H1 (cell line): Measurements from ENCODE around the gene MMD. TPM values are rescaled to one million over a fixed set of nuclear protein-coding genes. Genes with fewer than 3 reads are reported as not detected.

Source experiments
- CTCF ChIA-PET: fragments of 300-600 bp; sonication (Branson Sonifier 250); formaldehyde crosslinking; loops from one replicate; lab custom pipeline; 2021; ENCODE audit not compliant: partially characterized antibody; lab: Charles Lee
- POLR2A ChIA-PET: fragments of 300-600 bp; sonication (Branson Sonifier 250); formaldehyde crosslinking; loops from one replicate; lab custom pipeline; 2021; ENCODE audit warnings: inconsistent platforms; ENCODE audit not compliant: partially characterized antibody; lab: Charles Lee
- DNase-seq, 2 experiments: peaks; one replicate each; pipeline versions ENCODE4 v3.0.0 to v3.0.0-alpha.2; 2010 to 2022; ENCODE audit warnings: low spot score in 2 of 2, low read depth in 1 of 2, mixed read lengths in 1 of 2
- FAIRE-seq: peaks from 2 replicates; lab custom pipeline; 2011; peaks lifted over from hg19 to GRCh38; lab: Jason Lieb, UNC
- H2AFZ ChIP-seq: 2 replicates; pipeline ENCODE4 v1.8.1; 2012; ENCODE audit warnings: low read length, inconsistent platforms
- H2AK5ac ChIP-seq: 2 replicates; pipeline ENCODE4 v1.6.1; 2013; ENCODE audit warnings: low read depth, low read length
- H2BK120ac ChIP-seq: replicated peaks from 2 replicates; pipeline ENCODE3; 2013; ENCODE audit warnings: low read depth, low read length, inconsistent platforms
- H2BK12ac ChIP-seq: 2 replicates; pipeline ENCODE4 v1.6.1; 2013; ENCODE audit warnings: low read depth, low read length
- H2BK15ac ChIP-seq: 2 replicates; pipeline ENCODE4 v1.6.1; 2013; ENCODE audit warnings: low read length
- H2BK20ac ChIP-seq: 2 replicates; pipeline ENCODE4 v1.6.1; 2013; ENCODE audit warnings: low read length
- H2BK5ac ChIP-seq: 2 replicates; pipeline ENCODE4 v1.6.1; 2013; ENCODE audit warnings: low read depth, low read length
- H3K14ac ChIP-seq: 2 replicates; pipeline ENCODE4 v1.6.1; 2013; ENCODE audit warnings: inconsistent platforms; ENCODE audit not compliant: insufficient read length
- H3K18ac ChIP-seq: 2 replicates; pipeline ENCODE4 v1.6.1; 2013; ENCODE audit warnings: low read length; ENCODE audit errors: extremely low read depth
- H3K23ac ChIP-seq: 2 replicates; pipeline ENCODE4 v1.6.1; 2013; ENCODE audit warnings: inconsistent platforms; ENCODE audit not compliant: insufficient read length
- H3K23me2 ChIP-seq: 2 replicates; pipeline ENCODE4 v1.6.1; 2013; ENCODE audit warnings: low read depth, low read length
- H3K27ac ChIP-seq: 2 replicates; pipeline ENCODE4 v1.6.1; 2011; ENCODE audit warnings: low read depth, low read length, inconsistent platforms
- H3K27me3 ChIP-seq, 4 experiments: replicated peaks in 1 of 4; 1 replicate in 1 of 4; 2 replicates in 3 of 4; pipeline versions ENCODE4 v1.6.1 to v1.8.1; 2011 to 2013; ENCODE audit warnings: low read length in 3 of 4, mild to moderate bottlenecking in 3 of 4, inconsistent platforms in 2 of 4, mixed read lengths in 2 of 4, moderate library complexity in 1 of 4; ENCODE audit not compliant: control insufficient read depth in 3 of 4, insufficient read depth in 3 of 4; ENCODE audit errors: extremely low read depth in 1 of 4
- H3K36me3 ChIP-seq, 4 experiments: 2 replicates each; pipeline versions ENCODE4 v1.6.1 to v1.8.1; 2011 to 2013; ENCODE audit warnings: mild to moderate bottlenecking in 4 of 4, low read length in 3 of 4, moderate library complexity in 2 of 4, control low read depth in 1 of 4, inconsistent platforms in 1 of 4; ENCODE audit not compliant: insufficient read depth in 4 of 4, control insufficient read depth in 2 of 4
- H3K4ac ChIP-seq: replicated peaks from 2 replicates; pipeline ENCODE3; 2013; ENCODE audit warnings: low read length, low read depth, mixed read lengths, inconsistent platforms; ENCODE audit not compliant: insufficient read length
- H3K4me1 ChIP-seq, 4 experiments: replicated peaks in 1 of 4; 1 replicate in 1 of 4; 2 replicates in 3 of 4; pipeline versions ENCODE4 v1.6.1 to v1.8.1; 2011 to 2013; ENCODE audit warnings: low read length in 3 of 4, inconsistent platforms in 2 of 4, mixed read lengths in 1 of 4; ENCODE audit not compliant: insufficient read depth in 4 of 4, control insufficient read depth in 3 of 4
- H3K4me2 ChIP-seq, 2 experiments: 2 replicates each; pipeline versions ENCODE4 v1.6.1 to v1.8.1; 2011 to 2013; ENCODE audit warnings: low read depth in 2 of 2, low read length in 2 of 2, control low read depth in 1 of 2, inconsistent platforms in 1 of 2, mild to moderate bottlenecking in 1 of 2; ENCODE audit not compliant: insufficient read depth in 1 of 2
- H3K4me3 ChIP-seq, 4 experiments: fragments of 200-600, 300-600 bp in 1 of 4; sonication (generic), shearing (Covaris generic), sonication (Bioruptor Twin) in 1 of 4; 2 replicates each; pipeline versions ENCODE4 v1.5.1 to v1.8.1; 2011 to 2016; ENCODE audit warnings: low read length in 4 of 4, low read depth in 3 of 4, control low read depth in 2 of 4, inconsistent platforms in 2 of 4, mild to moderate bottlenecking in 2 of 4, mixed read lengths in 1 of 4, moderate library complexity in 1 of 4; ENCODE audit not compliant: insufficient read depth in 2 of 4; ENCODE audit errors: extremely low read depth in 1 of 4
- H3K56ac ChIP-seq: replicated peaks from 2 replicates; pipeline ENCODE3; 2013; ENCODE audit warnings: low read depth, mild to moderate bottlenecking, mixed read lengths, low read length, inconsistent platforms; ENCODE audit not compliant: insufficient read length
- H3K79me1 ChIP-seq: 2 replicates; pipeline ENCODE4 v1.6.1; 2013; ENCODE audit warnings: low read depth, low read length, control low read depth
- H3K79me2 ChIP-seq, 2 experiments: 2 replicates each; pipeline versions ENCODE4 v1.6.1 to v1.8.1; 2012 to 2013; ENCODE audit warnings: low read length in 2 of 2, mild to moderate bottlenecking in 2 of 2, inconsistent platforms in 1 of 2; ENCODE audit not compliant: insufficient read depth in 2 of 2, control insufficient read depth in 1 of 2
- H3K9ac ChIP-seq, 4 experiments: replicated peaks in 1 of 4; 1 replicate in 1 of 4; 2 replicates in 3 of 4; pipeline versions ENCODE4 v1.6.1 to v1.8.1; 2011 to 2013; ENCODE audit warnings: low read depth in 3 of 4, low read length in 3 of 4, control low read depth in 2 of 4, mild to moderate bottlenecking in 2 of 4, moderate library complexity in 2 of 4, inconsistent platforms in 1 of 4; ENCODE audit errors: extremely low read depth in 1 of 4
- H3K9me3 ChIP-seq, 2 experiments: 2 replicates each; pipeline versions ENCODE4 v1.6.1 to v1.8.1; 2012 to 2013; ENCODE audit warnings: mild to moderate bottlenecking in 2 of 2, moderate library complexity in 2 of 2, control low read depth in 1 of 2, inconsistent platforms in 1 of 2, low read depth in 1 of 2, low read length in 1 of 2, mixed read lengths in 1 of 2; ENCODE audit not compliant: insufficient read depth in 2 of 2
- H4K20me1 ChIP-seq, 2 experiments: replicated peaks in 1 of 2; 2 replicates each; pipeline versions ENCODE3 to v1.8.1; 2011 to 2013; ENCODE audit warnings: inconsistent platforms in 2 of 2, low read length in 2 of 2, mild to moderate bottlenecking in 1 of 2; ENCODE audit not compliant: insufficient read depth in 2 of 2, control insufficient read depth in 1 of 2
- H4K5ac ChIP-seq: 2 replicates; pipeline ENCODE4 v1.6.1; 2013; ENCODE audit warnings: low read length, low read depth, mixed read lengths, inconsistent platforms; ENCODE audit not compliant: insufficient read length
- H4K8ac ChIP-seq: 2 replicates; pipeline ENCODE4 v1.8.0; 2013; ENCODE audit warnings: mild to moderate bottlenecking, moderate library complexity, low read length, inconsistent platforms; ENCODE audit not compliant: insufficient read depth; ENCODE audit errors: extremely low read depth
- H4K91ac ChIP-seq: replicated peaks from 2 replicates; pipeline ENCODE3; 2013; ENCODE audit warnings: low read length, mixed read lengths, inconsistent platforms; ENCODE audit not compliant: insufficient read length
- BCL11A ChIP-seq, 2 experiments: IDR thresholded peaks; one replicate each; pipeline ENCODE4 v1.6.1; 2011; ENCODE audit warnings: low read depth in 2 of 2, low read length in 2 of 2, mild to moderate bottlenecking in 2 of 2
- E2F6 ChIP-seq: IDR thresholded peaks from 2 replicates; pipeline ENCODE4 v1.6.1; 2012; ENCODE audit warnings: inconsistent platforms
- EP300 ChIP-seq, 2 experiments: IDR thresholded peaks; 1 replicate in 1 of 2; 2 replicates in 1 of 2; pipeline ENCODE4 v1.6.1; 2011 to 2012; ENCODE audit warnings: low read depth in 2 of 2, low read length in 2 of 2, mild to moderate bottlenecking in 2 of 2, borderline replicate concordance in 1 of 2, inconsistent platforms in 1 of 2, moderate library complexity in 1 of 2
- KDM1A ChIP-seq: fragments of 200-600, 300-600 bp; sonication (generic); IDR thresholded peaks from 2 replicates; pipeline ENCODE4 v1.7.1; 2016; ENCODE audit warnings: mild to moderate bottlenecking, low read length, borderline replicate concordance
- KDM4A ChIP-seq: IDR thresholded peaks from one replicate; pipeline ENCODE4 v1.7.1; 2012; ENCODE audit warnings: low read depth, mild to moderate bottlenecking, moderate library complexity, low read length, inconsistent platforms; ENCODE audit not compliant: severe bottlenecking
- NANOG ChIP-seq: IDR thresholded peaks from 2 replicates; pipeline ENCODE4 v1.6.1; 2011; ENCODE audit warnings: low read length, low read depth, mild to moderate bottlenecking, inconsistent platforms; ENCODE audit not compliant: insufficient read depth, poor library complexity, severe bottlenecking
- NRF1 ChIP-seq: IDR thresholded peaks from 2 replicates; pipeline ENCODE4 v1.6.1; 2011; ENCODE audit warnings: mild to moderate bottlenecking, low read depth, low read length, improper control_type of control experiment
- PHF8 ChIP-seq: fragments of 200-600 bp; sonication (generic); conservative IDR thresholded peaks from 2 replicates; pipeline ENCODE4 v1.7.1; 2012; ENCODE audit warnings: low read depth, mild to moderate bottlenecking, inconsistent platforms, low read length, moderate library complexity
- RXRA ChIP-seq: IDR thresholded peaks from 2 replicates; pipeline ENCODE4 v1.6.1; 2011; ENCODE audit warnings: low read depth, mild to moderate bottlenecking, low read length, moderate library complexity; ENCODE audit not compliant: insufficient read depth
- SIN3A ChIP-seq, 2 experiments: IDR thresholded peaks in 1 of 2; conservative IDR thresholded peaks in 1 of 2; 2 replicates each; pipeline ENCODE4 v1.6.1; 2011 to 2012; ENCODE audit warnings: low read length in 2 of 2, improper control_type of control experiment in 1 of 2, low read depth in 1 of 2, mild to moderate bottlenecking in 1 of 2
- SP1 ChIP-seq: IDR thresholded peaks from 2 replicates; pipeline ENCODE4 v1.6.1; 2011; ENCODE audit warnings: low read depth, low read length
- TAF1 ChIP-seq: IDR thresholded peaks from 2 replicates; pipeline ENCODE4 v1.6.1; 2011; ENCODE audit warnings: mild to moderate bottlenecking, low read depth, low read length
- TBP ChIP-seq: IDR thresholded peaks from 2 replicates; pipeline ENCODE4 v1.6.1; 2011; ENCODE audit warnings: low read depth, low read length, improper control_type of control experiment
- WGBS, 2 experiments: shearing (Covaris generic) in 1 of 2; methylation state at CpG; one replicate each; pipeline versions ENCODE4 v1.1.6 to v1.1.7; 2013 to 2015; ENCODE audit warnings: low lambda C conversion rate in 2 of 2, mixed read lengths in 2 of 2, inconsistent platforms in 1 of 2, low coverage in 1 of 2, missing lambda C conversion rate in 1 of 2; ENCODE audit not compliant: insufficient replicate concordance in 2 of 2, insufficient coverage in 1 of 2, insufficient read length in 1 of 2; ENCODE audit errors: extremely low coverage in 1 of 2, missing lambda C conversion rate in 1 of 2; 5-methylcytosine and 5-hydroxymethylcytosine counted together
- polyA plus RNA-seq, 7 experiments: library from polyadenylated mRNA; depleted of rRNA in 3 of 7; stranded (reverse) in 5 of 7; unstranded in 2 of 7; fragments of >200 nt in 5 of 7; fragments of 200-250 nt in 2 of 7; gene quantifications; 1 replicate in 5 of 7; 2 replicates in 1 of 7; 4 replicates in 1 of 7; pipeline versions ENCODE4 v1.2.1 to v1.2.3, GENCODE V29; 2011 to 2013; ENCODE audit warnings: missing spikeins in 2 of 7, mixed read lengths in 2 of 7
- total RNA-seq: library from RNA; stranded (reverse); fragmentation: NEBNext Ultra II Directional; extraction: Animal tissue kit (Norgen Biotek cat#: 25700); gene quantifications from 2 replicates; pipeline ENCODE4 v1.2.1, GENCODE V29; 2021

The MMD gene
- total and polyA plus RNA-seq, 2 of the 8 experiments (the other 6 are each of a cell fraction or from before 2014, with no cell fraction given), result 28.2 to 37.8 TPM

DNA sequence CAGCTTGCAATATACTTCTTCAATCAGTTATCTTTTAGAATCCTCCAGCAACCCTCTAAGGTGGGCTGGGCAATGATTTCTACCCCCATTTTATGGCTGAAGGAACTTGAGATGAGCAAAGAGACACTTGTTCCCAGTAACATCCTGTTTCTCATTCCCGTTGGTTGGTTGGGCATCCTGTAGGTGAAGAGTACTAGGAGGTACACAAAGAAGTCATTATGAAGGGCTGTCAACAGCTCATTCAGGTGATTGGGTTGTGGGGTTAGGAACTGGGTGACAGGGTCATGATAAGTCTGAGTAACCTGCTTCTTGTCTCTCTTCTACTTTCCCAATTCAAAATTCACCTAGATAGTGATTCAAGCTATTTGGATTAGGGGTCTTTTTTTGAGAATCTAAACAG is 76.5 kb downstream of the MMD start:
- WGBS, 2 experiments, result 95% methylated on average over 1 of the region's 1 CpG; no CpG with 5 or more reads in 1 of the 2 experiments
- POLR2A ChIA-PET, result no interaction called here

More for the DNA sequence above, 76.5 kb downstream of the MMD start:
- peaks cover 0 to 5% (median 1%) of the 10 kb centered on the region in 4 experiments; a peak in 4 of 7 replicates for H3K4me1 ChIP-seq
- H2AK5ac ChIP-seq, result no peak overlapping the region
- no peaks in the 10 kb centered on the region for H4K20me1 ChIP-seq
- H3K4ac ChIP-seq, result no peak overlapping the region
- no peaks in the 10 kb centered on the region for H3K27me3 ChIP-seq
- no peak overlapping the region for H3K56ac ChIP-seq
- CTCF ChIA-PET, result interaction anchor here (1.0 to 5.3 kb wide), 4 partner anchors 10 to 352 kb away, joined by 3 to 39 read pairs (median 5); no protein-coding TSS in a partner anchor
- H3K23ac ChIP-seq, result no peak overlapping the region
- no peaks in the 10 kb centered on the region for H3K23me2 ChIP-seq
- TF ChIP-seq NRF1 (no peak), NANOG (no peak), RXRA (no peak), SP1 (no peak), KDM1A (no peak), EP300 (IDR thresholded peaks at IDR 0.05; ENCODE audit: borderline replicate concordance in 1 of 2, low read depth in 2 of 2, low read length in 2 of 2) (no peak), PHF8 (no peak), SIN3A (conservative IDR thresholded peaks at IDR 0.05 in 1 of 2, IDR thresholded peaks at IDR 0.05 in 1 of 2; ENCODE audit: low read depth in 1 of 2, low read length in 2 of 2) (no peak), TBP (no peak), E2F6 (no peak), BCL11A (IDR thresholded peaks at IDR 0.05; ENCODE audit: low read depth in 2 of 2, low read length in 2 of 2) (no peak), KDM4A (no peak), TAF1 (no peak)
- TF ChIP-seq, all 59 proteins: peak for 0
- DNase-seq (no peak), FAIRE-seq (no peak)
- no peak overlapping the region for H3K14ac ChIP-seq
- no peak overlapping the region for H3K4me3 ChIP-seq
- no peak overlapping the region for H2BK120ac ChIP-seq
- H3K18ac ChIP-seq, result no peak overlapping the region
- H3K79me2 ChIP-seq, result no peaks in the 10 kb centered on the region
- H2BK12ac ChIP-seq, result no peak overlapping the region
- H2AFZ ChIP-seq, result no peak overlapping the region
- no peaks in the 10 kb centered on the region for H3K79me1 ChIP-seq
- H4K91ac ChIP-seq, result no peak overlapping the region
- no peak overlapping the region for H2BK5ac ChIP-seq
- peaks cover 2 to 3% of the 10 kb centered on the region in 2 experiments; a peak in 1 of 4 replicates for H3K9me3 ChIP-seq
- no peak overlapping the region for H3K4me2 ChIP-seq
- H2BK15ac ChIP-seq, result no peak overlapping the region
- H2BK20ac ChIP-seq, result no peak overlapping the region
- H3K9ac ChIP-seq, result no peak overlapping the region
- H4K8ac ChIP-seq, result no peak overlapping the region
- no peak overlapping the region for H3K27ac ChIP-seq
- no peaks in the 10 kb centered on the region for H3K36me3 ChIP-seq
- H4K5ac ChIP-seq, result no peak overlapping the region
